ENCODE data around the gene SYNJ2. TPM values are rescaled to one million over a fixed set of nuclear protein-coding genes. Genes with fewer than 3 reads are reported as not detected.

The SYNJ2 gene
- total RNA-seq, 1 donor from 2014 or later: 14.7 TPM

DNA sequence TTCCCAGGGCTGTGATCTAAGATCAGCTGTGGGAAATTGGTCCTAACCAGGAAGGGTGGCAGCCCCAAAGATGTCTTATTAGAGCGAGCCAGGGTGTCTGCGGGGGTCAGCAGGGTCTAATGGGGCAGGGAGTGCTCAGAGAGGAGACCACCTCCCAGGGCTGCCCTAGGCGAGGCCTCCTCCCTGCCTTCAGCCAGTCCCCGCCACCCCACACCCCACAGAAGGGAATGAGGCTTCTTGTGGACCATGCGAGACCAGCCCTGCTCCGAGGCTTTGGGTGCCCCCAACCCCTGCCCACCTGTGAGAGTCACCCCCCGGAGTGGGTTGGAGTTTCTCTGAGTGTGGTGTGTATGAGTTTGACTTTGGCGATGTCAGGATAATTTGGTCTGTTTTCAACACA, 37.8 kb downstream of the SYNJ2 start:
- ATAC-seq: no peak
- DNase-seq: peak; percentile 13
- intact Hi-C loops (cut with micrococcal nuclease): no loop called here

GRCh38 chr6:158020272-158020711, 38.6 kb downstream of the SYNJ2 start:
- intact Hi-C loops (cut with micrococcal nuclease): no loop called here
- peak; percentile 4 for DNase-seq

DNA sequence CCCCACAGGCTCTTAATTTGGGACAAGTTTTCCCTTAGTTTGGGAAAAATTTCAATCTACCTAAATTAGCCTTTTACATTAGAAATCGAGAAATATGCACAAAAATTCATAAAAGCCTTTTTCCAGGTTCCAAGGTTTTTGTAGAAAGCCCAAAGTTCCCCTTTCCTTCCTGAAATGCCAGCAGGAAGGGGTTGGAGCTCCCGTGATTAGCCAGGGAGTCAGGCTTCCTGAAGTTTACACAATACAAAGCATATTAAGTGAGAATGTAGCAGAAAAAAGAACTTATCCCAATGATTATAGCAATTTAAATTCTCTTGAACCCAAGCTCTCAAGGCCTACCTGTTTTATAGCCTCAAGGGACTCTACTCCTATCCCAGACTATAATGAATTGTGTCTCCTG, 39.1 kb downstream of the SYNJ2 start:
- no peak for ATAC-seq
- intact Hi-C loops (cut with micrococcal nuclease): no loop called here
- DNase-seq: no peak

More at GRCh38 chr6:158020272-158020711, 38.6 kb downstream of the SYNJ2 start:
- no peak for ATAC-seq

DNA sequence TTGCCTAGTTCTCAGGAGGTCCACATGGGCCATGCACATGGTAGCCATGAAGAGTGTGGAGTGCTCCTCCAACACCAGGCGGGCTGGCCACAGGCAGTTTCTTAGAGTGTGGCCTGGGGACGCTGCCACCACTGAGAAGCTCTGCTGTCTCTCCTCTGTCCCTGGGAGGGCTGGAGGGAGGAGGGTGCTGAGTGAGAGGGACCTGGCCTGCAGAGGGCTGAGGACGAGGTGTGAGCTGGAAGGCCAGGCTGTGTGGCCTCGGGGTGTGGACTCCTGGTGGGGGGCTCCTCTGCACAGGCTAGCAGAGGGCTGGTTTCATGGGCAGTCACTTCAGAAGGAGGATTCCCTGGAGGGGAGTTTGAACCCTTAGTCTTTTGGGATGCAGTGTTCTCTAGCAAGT, 39.7 kb downstream of the SYNJ2 start:
- DNase-seq (peak; percentile 6), ATAC-seq (no peak)
- intact Hi-C loops (cut with micrococcal nuclease): no loop called here

GRCh38 chr6:158021814-158022748, 40.4 kb downstream of the SYNJ2 start:
- DNase-seq: peak; percentile 16
- intact Hi-C loops (cut with micrococcal nuclease): no loop called here
- no peak for ATAC-seq

GRCh38 chr6:158022749-158023596, 41.3 kb downstream of the SYNJ2 start:
- peak; percentile 25 for DNase-seq
- no peak for ATAC-seq
- intact Hi-C loops (cut with micrococcal nuclease): no loop called here

DNA sequence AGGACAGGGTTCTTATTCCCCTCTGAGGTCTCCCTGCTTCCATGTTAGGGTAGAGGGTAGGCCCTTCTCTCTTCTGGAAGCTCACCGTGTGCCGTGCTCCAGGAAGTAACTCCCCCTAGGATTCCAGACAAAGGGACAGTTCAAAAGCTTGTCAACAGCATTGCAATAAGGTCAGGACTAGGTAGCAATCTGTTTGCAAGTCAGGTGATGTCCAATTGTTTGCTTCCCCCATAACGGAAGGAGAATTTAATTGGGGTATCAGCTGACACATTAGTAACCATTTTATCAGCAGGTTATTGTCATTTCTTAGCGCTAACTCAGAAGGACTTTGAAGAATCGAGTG, 41.9 kb downstream of the SYNJ2 start:
- intact Hi-C loops (cut with micrococcal nuclease): no loop called here
- DNase-seq (no peak), ATAC-seq (no peak)

DNA sequence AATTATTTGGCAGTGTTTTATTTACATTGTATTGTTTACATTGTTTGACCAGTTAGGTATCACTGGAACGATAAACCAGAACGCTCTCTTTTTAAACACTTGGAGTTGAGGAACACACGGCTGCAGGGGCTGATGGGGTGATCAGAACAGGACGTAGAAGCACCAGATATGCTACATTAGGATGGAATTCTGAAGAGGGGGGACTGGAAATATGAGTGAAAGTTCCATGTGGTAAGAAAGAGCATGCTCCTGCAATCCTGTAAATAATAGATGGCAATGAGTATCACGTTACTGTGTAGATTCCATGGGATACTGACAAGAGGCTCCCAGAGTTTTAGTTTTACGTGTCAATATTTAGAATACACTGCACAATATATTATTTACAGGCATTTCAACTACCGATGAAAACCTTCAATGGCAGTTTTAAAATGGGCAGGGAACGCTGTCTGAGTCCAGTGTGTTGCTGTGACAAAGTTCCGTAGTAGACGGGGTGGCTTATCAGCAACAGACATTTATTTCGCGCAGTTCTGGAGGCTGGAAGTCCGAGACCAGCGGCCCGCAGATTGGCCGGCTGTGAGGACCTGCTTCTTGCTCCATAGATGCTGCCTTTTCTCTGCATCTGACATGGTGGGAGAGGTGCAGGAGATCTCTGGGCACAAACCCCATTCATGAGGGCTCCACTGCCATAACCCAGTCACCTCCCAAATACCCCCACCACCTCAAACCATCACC, 43.1 kb downstream of the SYNJ2 start:
- intact Hi-C loops (cut with micrococcal nuclease): no loop called here
- no peak for ATAC-seq

DNA sequence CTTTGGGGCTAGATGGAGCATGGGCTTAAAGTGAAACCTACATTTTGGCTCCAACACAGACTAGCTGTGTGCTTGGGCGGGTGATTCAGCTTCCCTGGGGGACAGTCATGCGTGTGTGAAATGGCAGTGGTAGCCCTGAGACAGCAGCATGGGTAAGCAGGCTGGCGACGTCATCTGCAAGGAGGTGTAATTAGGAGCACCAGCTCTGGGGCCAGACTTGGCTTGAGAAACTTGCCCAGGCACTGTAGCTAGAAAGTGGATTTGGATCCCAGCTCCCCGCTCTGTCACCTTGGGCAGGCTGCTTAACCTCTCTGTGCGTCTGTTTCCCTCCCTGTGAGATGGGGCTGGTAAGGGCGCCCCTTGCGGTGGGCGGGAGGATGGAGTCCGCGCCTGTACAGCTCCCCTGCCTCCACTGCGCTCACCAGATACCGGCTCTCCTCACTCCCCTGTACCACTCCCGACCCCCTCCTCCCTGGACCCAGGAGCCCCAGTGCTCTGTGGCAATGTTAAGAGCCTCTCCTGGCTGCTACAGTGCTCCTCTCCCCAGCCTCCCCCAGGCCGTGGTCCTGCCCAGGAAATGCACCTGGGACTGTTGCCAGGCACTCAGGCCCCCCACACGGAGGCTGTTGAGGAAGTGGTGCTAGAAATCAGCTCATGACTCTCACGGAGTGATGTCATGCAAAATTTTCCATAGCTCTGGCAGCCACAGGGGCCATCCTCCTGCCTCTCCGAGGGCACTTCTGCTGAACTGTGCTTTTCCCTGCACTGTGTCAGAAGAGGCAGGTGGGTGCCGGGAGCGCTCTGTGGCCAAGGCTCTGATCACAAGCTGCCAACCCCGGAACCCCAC, 44.6 kb downstream of the SYNJ2 start:
- DNase-seq (peak; percentile 83), ATAC-seq (peak; percentile 83)
- intact Hi-C loops (cut with micrococcal nuclease): no loop called here

More for the DNA sequence above, 43.1 kb downstream of the SYNJ2 start:
- DNase-seq: peak; percentile 17

- DNase-seq: peak; percentile 38
- intact Hi-C loops (cut with micrococcal nuclease): no loop called here
- ATAC-seq: peak; percentile 1
Observed at GRCh38 chr6:158026901-158027589, 45.4 kb downstream of the SYNJ2 start.

- intact Hi-C loops (cut with micrococcal nuclease): no loop called here
- ATAC-seq (no peak), DNase-seq (peak; percentile 53)
Observed at GRCh38 chr6:158027590-158028285, 46.1 kb downstream of the SYNJ2 start.

- DNase-seq (peak; percentile 29), ATAC-seq (no peak)
- intact Hi-C loops (cut with micrococcal nuclease): no loop called here
Observed at GRCh38 chr6:158028421-158028820, 46.8 kb downstream of the SYNJ2 start.

DNA sequence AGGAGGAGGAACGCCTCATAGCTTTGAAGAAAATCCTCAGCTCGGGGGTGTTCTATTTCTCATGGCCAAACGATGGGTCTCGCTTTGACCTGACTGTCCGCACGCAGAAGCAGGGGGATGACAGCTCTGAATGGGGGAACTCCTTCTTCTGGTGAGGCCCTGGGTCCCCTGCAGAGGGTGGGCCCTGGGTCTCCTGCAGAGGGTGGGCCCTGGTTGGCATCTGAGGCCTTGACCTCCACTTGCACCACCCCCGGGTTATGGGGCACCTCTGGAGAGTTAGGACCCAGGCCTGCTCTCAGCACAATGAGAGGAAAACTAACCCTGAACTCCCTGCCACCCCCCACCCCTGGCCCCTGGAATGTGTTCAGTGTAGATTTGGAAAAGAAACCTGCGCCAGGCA, 47.2 kb downstream of the SYNJ2 start:
- DNase-seq (peak; percentile 19), ATAC-seq (no peak)
- intact Hi-C loops (cut with micrococcal nuclease): no loop called here

- ATAC-seq (no peak), DNase-seq (peak; percentile 14)
- intact Hi-C loops (cut with micrococcal nuclease): no loop called here
Observed at GRCh38 chr6:158029668-158030230, 48.1 kb downstream of the SYNJ2 start.

GRCh38 chr6:158030380-158031300, 49.0 kb downstream of the SYNJ2 start:
- peak; percentile 11 for DNase-seq
- no peak for ATAC-seq
- intact Hi-C loops (cut with micrococcal nuclease): no loop called here

Measured in left ventricle myocardium superior (tissue), 1 donor.